ENCODE results near the gene GEN1.

The GEN1 gene

GRCh38 chr2:17753803-17754663 is at the start of gene GEN1, which contains the start of gene SMC6:
Gene GEN1 (plus strand): TSS chr2:17754138. CDS start chr2:17759944, 5,806 bp downstream.
Gene SMC6 (minus strand): TSS chr2:17753810. CDS start chr2:17745946, 7,864 bp downstream.
- FAIRE-seq: no peak

- no peak for FAIRE-seq
Measured at GRCh38 chr2:17706845-17707244, 47.1 kb upstream of the GEN1 start.

GRCh38 chr2:17708501-17708900 is 45.4 kb upstream of the GEN1 start:
- no peak for FAIRE-seq

GRCh38 chr2:17709897-17710296 is 44.0 kb upstream of the GEN1 start:
- no peak for FAIRE-seq

- FAIRE-seq: no peak
Measured at GRCh38 chr2:17710547-17711248, 43.2 kb upstream of the GEN1 start.

GRCh38 chr2:17713291-17713690 is 40.6 kb upstream of the GEN1 start:
- no peak for FAIRE-seq

GRCh38 chr2:17717666-17718065 is 36.3 kb upstream of the GEN1 start:
- FAIRE-seq: no peak

GRCh38 chr2:17718689-17719088 is 35.2 kb upstream of the GEN1 start:
- FAIRE-seq: no peak

GRCh38 chr2:17719562-17720371 is 34.2 kb upstream of the GEN1 start:
- FAIRE-seq: no peak

GRCh38 chr2:17728210-17728609 is 25.7 kb upstream of the GEN1 start:
- FAIRE-seq: no peak

- no peak for FAIRE-seq
Measured at GRCh38 chr2:17729880-17730279, 24.1 kb upstream of the GEN1 start.

- FAIRE-seq: no peak
Measured at GRCh38 chr2:17733599-17733998, 20.3 kb upstream of the GEN1 start.

GRCh38 chr2:17735864-17736263 is 18.1 kb upstream of the GEN1 start:
- no peak for FAIRE-seq

- no peak for FAIRE-seq
Measured at GRCh38 chr2:17736989-17737388, 16.9 kb upstream of the GEN1 start.

- no peak for FAIRE-seq
Measured at GRCh38 chr2:17740203-17740602, 13.7 kb upstream of the GEN1 start.

GRCh38 chr2:17747684-17748452 is 6.1 kb upstream of the GEN1 start:
- no peak for FAIRE-seq

GRCh38 chr2:17748745-17749144 is 5.2 kb upstream of the GEN1 start:
- no peak for FAIRE-seq

GRCh38 chr2:17749753-17750438 is 4.0 kb upstream of the GEN1 start:
- no peak for FAIRE-seq

GRCh38 chr2:17752246-17752645 is 1.7 kb upstream of the GEN1 start:
- FAIRE-seq: no peak

- FAIRE-seq: no peak
Measured at GRCh38 chr2:17752892-17753802, 791 bp upstream of the GEN1 start.

Data from endometrium (tissue), 2 donors.